H9 (cell line): ENCODE measurements around the gene ATPAF2. TPM values are rescaled to one million over a fixed set of nuclear protein-coding genes. Genes with fewer than 3 reads are reported as not detected.

Experiments used
- DNase-seq: peaks from one replicate; pipeline ENCODE4 v3.0.0-alpha.2; 2017
- H2AFZ ChIP-seq: one replicate; pipeline ENCODE4 v1.6.1; 2013; ENCODE audit warnings: mild to moderate bottlenecking, low read length, control low read depth, moderate library complexity
- H2AK5ac ChIP-seq: 2 replicates; pipeline ENCODE4 v1.6.1; 2013; ENCODE audit warnings: low read length, control low read depth, mixed read lengths; ENCODE audit not compliant: insufficient read length
- H2BK120ac ChIP-seq: one replicate; pipeline ENCODE4 v1.6.1; 2013; ENCODE audit warnings: low read depth, mild to moderate bottlenecking, low read length, control low read depth, inconsistent platforms; ENCODE audit not compliant: poor library complexity, severe bottlenecking
- H2BK12ac ChIP-seq: 2 replicates; pipeline ENCODE4 v1.6.1; 2013; ENCODE audit warnings: low read length, control low read depth, mixed read lengths, low read depth; ENCODE audit not compliant: insufficient read length
- H2BK15ac ChIP-seq: 2 replicates; pipeline ENCODE4 v1.6.1; 2013; ENCODE audit warnings: low read depth, low read length, control low read depth
- H2BK20ac ChIP-seq: one replicate; pipeline ENCODE4 v1.6.1; 2013; ENCODE audit warnings: low read depth, mild to moderate bottlenecking, low read length, control low read depth, inconsistent platforms; ENCODE audit not compliant: poor library complexity, severe bottlenecking
- H2BK5ac ChIP-seq: 2 replicates; pipeline ENCODE4 v1.6.1; 2013; ENCODE audit warnings: low read length, control low read depth, mixed read lengths; ENCODE audit not compliant: insufficient read length
- H3K14ac ChIP-seq: 2 replicates; pipeline ENCODE4 v1.6.1; 2013; ENCODE audit warnings: low read length, control low read depth; ENCODE audit not compliant: insufficient read depth
- H3K18ac ChIP-seq: 2 replicates; pipeline ENCODE4 v1.6.1; 2013; ENCODE audit warnings: low read depth, mild to moderate bottlenecking, mixed read lengths, low read length, control low read depth; ENCODE audit not compliant: insufficient read length
- H3K23ac ChIP-seq: 2 replicates; pipeline ENCODE4 v1.6.1; 2013; ENCODE audit warnings: low read length, control low read depth, mixed read lengths, low read depth; ENCODE audit not compliant: insufficient read length
- H3K23me2 ChIP-seq: 2 replicates; pipeline ENCODE4 v1.6.1; 2013; ENCODE audit warnings: low read depth, mild to moderate bottlenecking, mixed read lengths, low read length, control low read depth; ENCODE audit not compliant: insufficient read length, poor library complexity, severe bottlenecking
- H3K27ac ChIP-seq: 2 replicates; pipeline ENCODE4 v1.5.1; 2013; ENCODE audit warnings: low read length, control low read depth, mixed read lengths, low read depth; ENCODE audit not compliant: insufficient read length
- H3K27me3 ChIP-seq: 2 replicates; pipeline ENCODE4 v1.6.1; 2013; ENCODE audit warnings: low read length, control low read depth, inconsistent platforms; ENCODE audit not compliant: insufficient read depth
- H3K4ac ChIP-seq: 2 replicates; pipeline ENCODE4 v1.6.1; 2013; ENCODE audit warnings: low read depth, mild to moderate bottlenecking, control low read depth, inconsistent platforms, low read length, moderate library complexity
- H3K4me1 ChIP-seq: 2 replicates; pipeline ENCODE4 v1.6.1; 2013; ENCODE audit warnings: low read length, control low read depth, inconsistent platforms; ENCODE audit not compliant: insufficient read depth
- H3K4me2 ChIP-seq: 2 replicates; pipeline ENCODE4 v1.6.1; 2013; ENCODE audit warnings: low read length, control low read depth, mixed read lengths; ENCODE audit not compliant: insufficient read length, insufficient read depth
- H3K56ac ChIP-seq: 2 replicates; pipeline ENCODE4 v1.6.1; 2013; ENCODE audit warnings: low read depth, mild to moderate bottlenecking, mixed read lengths, low read length, control low read depth; ENCODE audit not compliant: insufficient read length
- H3K79me1 ChIP-seq: 2 replicates; pipeline ENCODE4 v1.6.1; 2013; ENCODE audit warnings: low read depth, mild to moderate bottlenecking, moderate library complexity, low read length, control low read depth, inconsistent platforms; ENCODE audit not compliant: insufficient read depth, poor library complexity, severe bottlenecking
- H3K79me2 ChIP-seq: 2 replicates; pipeline ENCODE4 v1.6.1; 2013; ENCODE audit warnings: low read length, control low read depth, inconsistent platforms; ENCODE audit not compliant: insufficient read depth
- H3K9ac ChIP-seq: 2 replicates; pipeline ENCODE4 v1.6.1; 2013; ENCODE audit warnings: low read length, control low read depth, mixed read lengths; ENCODE audit not compliant: insufficient read length; ENCODE audit errors: extremely low read depth
- H3K9me3 ChIP-seq: one replicate; pipeline ENCODE4 v1.6.1; 2013; ENCODE audit warnings: low read depth, low read length, inconsistent platforms; ENCODE audit not compliant: control insufficient read depth
- H3T11ph ChIP-seq: one replicate; pipeline ENCODE4 v1.6.1; 2013; ENCODE audit warnings: mild to moderate bottlenecking, low read length, control low read depth, inconsistent platforms
- H4K20me1 ChIP-seq: one replicate; pipeline ENCODE4 v1.6.1; 2013; ENCODE audit not compliant: control insufficient read depth, insufficient read length, insufficient read depth
- H4K5ac ChIP-seq: 2 replicates; pipeline ENCODE4 v1.6.1; 2013; ENCODE audit warnings: low read depth, mild to moderate bottlenecking, mixed read lengths, low read length, control low read depth; ENCODE audit not compliant: insufficient read length
- H4K8ac ChIP-seq: replicated peaks from 2 replicates; pipeline ENCODE4 v1.6.1; 2013; ENCODE audit warnings: low read length, control low read depth, mixed read lengths, low read depth; ENCODE audit not compliant: insufficient read length
- H4K91ac ChIP-seq: 2 replicates; pipeline ENCODE4 v1.6.1; 2013; ENCODE audit warnings: low read depth, mild to moderate bottlenecking, moderate library complexity, mixed read lengths, low read length, control low read depth; ENCODE audit not compliant: insufficient read length
- H3K27ac Mint-ChIP-seq, 3 experiments: 2 replicates in 2 of 3; 3 replicates in 1 of 3; pipeline ENCODE4 v1.8.0; 2020 to 2021; ENCODE audit warnings: mixed read lengths in 3 of 3, mild to moderate bottlenecking in 1 of 3, moderate library complexity in 1 of 3
- H3K27me3 Mint-ChIP-seq: 2 replicates; pipeline ENCODE4 v1.8.0; 2021; ENCODE audit warnings: low read depth, mild to moderate bottlenecking, moderate library complexity, mixed read lengths
- H3K36me3 Mint-ChIP-seq, 3 experiments: 2 replicates in 2 of 3; 3 replicates in 1 of 3; pipeline ENCODE4 v1.8.0; 2020 to 2021; ENCODE audit warnings: low read depth in 3 of 3, mixed read lengths in 3 of 3; ENCODE audit not compliant: insufficient read depth in 1 of 3
- H3K4me1 Mint-ChIP-seq, 2 experiments: 2 replicates each; pipeline ENCODE4 v1.8.0; 2020; ENCODE audit warnings: mixed read lengths in 2 of 2
- H3K4me3 Mint-ChIP-seq, 2 experiments: 2 replicates in 1 of 2; 3 replicates in 1 of 2; pipeline ENCODE4 v1.8.0; 2020 to 2021; ENCODE audit warnings: mild to moderate bottlenecking in 2 of 2, mixed read lengths in 2 of 2, moderate library complexity in 1 of 2
- H3K9me3 Mint-ChIP-seq, 2 experiments: 2 replicates in 1 of 2; 3 replicates in 1 of 2; pipeline ENCODE4 v1.8.0; 2020; ENCODE audit warnings: mild to moderate bottlenecking in 2 of 2, mixed read lengths in 2 of 2, moderate library complexity in 1 of 2
- WGBS: extraction: QIAGEN DNeasy Blood & Tissue Kit; methylation state at CpG from one replicate; pipeline ENCODE4 v1.1.7; 2013; ENCODE audit warnings: missing lambda C conversion rate, low lambda C conversion rate, mixed read lengths; ENCODE audit not compliant: insufficient read length; ENCODE audit errors: extremely low coverage; 5-methylcytosine and 5-hydroxymethylcytosine counted together
- total RNA-seq: library from RNA; stranded (reverse); gene quantifications from 2 replicates; pipeline ENCODE4 v1.2.1, GENCODE V29; 2021
- TF ChIP-seq, protein P1 (sequence below): fragments of 200-600 bp; sonication (generic); conservative IDR thresholded peaks from 3 replicates; pipeline ENCODE4 v1.8.0; 2021; ENCODE audit warnings: antibody characterized with exemption, mild to moderate bottlenecking

ATPAF2 gene
- total RNA-seq, 1 experiment from 2014 or later: 21.4 TPM

DNA sequence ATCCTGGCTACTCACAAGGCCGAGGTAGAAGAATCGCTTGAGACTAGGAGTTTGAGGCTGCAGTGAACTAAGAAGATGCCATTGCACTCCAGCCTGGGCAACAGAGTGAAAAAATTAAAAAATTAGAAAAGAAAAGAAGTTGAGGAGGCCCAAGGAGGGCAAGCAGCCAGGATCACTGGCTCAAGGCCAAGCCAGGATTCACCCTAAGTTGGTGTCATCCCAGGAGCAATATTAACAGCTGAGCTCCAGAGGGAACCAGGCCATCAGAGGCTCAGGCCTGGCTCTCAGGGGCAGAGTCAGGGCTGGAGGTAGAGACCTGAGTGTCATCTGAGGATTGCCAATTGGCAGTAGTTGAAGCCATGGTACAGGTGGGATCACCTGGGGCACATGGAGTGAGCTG lies 45.6 kb downstream of the ATPAF2 start:
- WGBS: no CpG with 5 or more reads among the region's 2 CpGs
- no peak overlapping the region for H2BK120ac ChIP-seq
- Mint-ChIP-seq H3K27me3 (peaks cover 3% of the 10 kb centered on the region), H3K4me3 (no peak overlapping the region), H3K4me1 (peaks cover 2 to 5% of the 10 kb centered on the region in 2 experiments; a peak in 1 of 4 replicates), H3K9me3 (no peaks in the 10 kb centered on the region), H3K27ac (no peak overlapping the region; a peak in 1 of 7 replicates), H3K36me3 (no peaks in the 10 kb centered on the region)
- no peak overlapping the region for H3K14ac ChIP-seq
- no peak overlapping the region for H2BK12ac ChIP-seq
- no peak overlapping the region for H3K23ac ChIP-seq
- no peak overlapping the region for H3T11ph ChIP-seq
- H2BK5ac ChIP-seq: no peak overlapping the region
- no peak overlapping the region for H2AFZ ChIP-seq
- no peaks in the 10 kb centered on the region for H3K27me3 ChIP-seq
- no peak overlapping the region for H4K8ac ChIP-seq
- DNase-seq: no peak
- peaks cover 3% of the 10 kb centered on the region for H3K23me2 ChIP-seq
- H3K56ac ChIP-seq: no peak overlapping the region
- H4K91ac ChIP-seq: no peak overlapping the region
- H3K79me2 ChIP-seq: no peaks in the 10 kb centered on the region
- no peaks in the 10 kb centered on the region for H3K9me3 ChIP-seq
- TF ChIP-seq, protein P1, sequence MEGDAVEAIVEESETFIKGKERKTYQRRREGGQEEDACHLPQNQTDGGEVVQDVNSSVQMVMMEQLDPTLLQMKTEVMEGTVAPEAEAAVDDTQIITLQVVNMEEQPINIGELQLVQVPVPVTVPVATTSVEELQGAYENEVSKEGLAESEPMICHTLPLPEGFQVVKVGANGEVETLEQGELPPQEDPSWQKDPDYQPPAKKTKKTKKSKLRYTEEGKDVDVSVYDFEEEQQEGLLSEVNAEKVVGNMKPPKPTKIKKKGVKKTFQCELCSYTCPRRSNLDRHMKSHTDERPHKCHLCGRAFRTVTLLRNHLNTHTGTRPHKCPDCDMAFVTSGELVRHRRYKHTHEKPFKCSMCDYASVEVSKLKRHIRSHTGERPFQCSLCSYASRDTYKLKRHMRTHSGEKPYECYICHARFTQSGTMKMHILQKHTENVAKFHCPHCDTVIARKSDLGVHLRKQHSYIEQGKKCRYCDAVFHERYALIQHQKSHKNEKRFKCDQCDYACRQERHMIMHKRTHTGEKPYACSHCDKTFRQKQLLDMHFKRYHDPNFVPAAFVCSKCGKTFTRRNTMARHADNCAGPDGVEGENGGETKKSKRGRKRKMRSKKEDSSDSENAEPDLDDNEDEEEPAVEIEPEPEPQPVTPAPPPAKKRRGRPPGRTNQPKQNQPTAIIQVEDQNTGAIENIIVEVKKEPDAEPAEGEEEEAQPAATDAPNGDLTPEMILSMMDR: no peak
- no peak overlapping the region for H4K5ac ChIP-seq
- no peak overlapping the region for H2BK15ac ChIP-seq
- H3K4ac ChIP-seq: no peak overlapping the region
- no peak overlapping the region for H3K27ac ChIP-seq
- no peak overlapping the region for H2AK5ac ChIP-seq
- no peak overlapping the region for H2BK20ac ChIP-seq
- no peaks in the 10 kb centered on the region for H3K79me1 ChIP-seq
- H3K18ac ChIP-seq: no peak overlapping the region
- no peak overlapping the region for H3K9ac ChIP-seq
- H3K4me1 ChIP-seq: no peaks in the 10 kb centered on the region
- no peaks in the 10 kb centered on the region for H4K20me1 ChIP-seq
- no peak overlapping the region for H3K4me2 ChIP-seq
